Lung (tissue), 12 donors: ENCODE data around the gene NPHP4. TPM values are rescaled to one million over a fixed set of nuclear protein-coding genes. Genes with fewer than 3 reads are reported as not detected.

Source experiments
- ATAC-seq: fragments of 200-7000 bp; cut with Tn5 transposase; one replicate; pipeline ENCODE4 v1.9.1; 2020; ENCODE audit warnings: moderate number of reproducible peaks; ENCODE audit not compliant: insufficient read depth, low FRiP score
- DNase-seq, 3 donors: peaks; one replicate each; pipeline ENCODE4 v3.0.0-alpha.2; 2013 to 2017
- H3K27ac ChIP-seq, 2 donors: one replicate each; pipeline ENCODE4 v1.5.1; 2013; ENCODE audit warnings: mild to moderate bottlenecking in 2 of 2, moderate library complexity in 2 of 2, control low read depth in 1 of 2, inconsistent platforms in 1 of 2, low read depth in 1 of 2, low read length in 1 of 2
- H3K27me3 ChIP-seq, 3 donors: one replicate each; pipeline ENCODE4 v1.5.1; 2013; ENCODE audit warnings: low read length in 2 of 3; ENCODE audit not compliant: control insufficient read depth in 3 of 3, insufficient read depth in 3 of 3
- H3K36me3 ChIP-seq, 4 donors: one replicate each; pipeline ENCODE4 v1.5.1; 2013; ENCODE audit warnings: low read length in 4 of 4, mild to moderate bottlenecking in 1 of 4, moderate library complexity in 1 of 4; ENCODE audit not compliant: control insufficient read depth in 4 of 4, insufficient read depth in 4 of 4
- H3K4me1 ChIP-seq, 5 donors: one replicate each; pipeline ENCODE4 v1.5.1; 2013; ENCODE audit warnings: low read length in 5 of 5, mild to moderate bottlenecking in 2 of 5, moderate library complexity in 1 of 5; ENCODE audit not compliant: control insufficient read depth in 5 of 5, insufficient read depth in 5 of 5
- H3K4me3 ChIP-seq: one replicate; pipeline ENCODE4 v1.5.1; 2013; ENCODE audit warnings: mild to moderate bottlenecking, control low read depth, moderate library complexity
- H3K9ac ChIP-seq, 2 donors: one replicate each; pipeline ENCODE4 v1.5.1; 2013; ENCODE audit warnings: low read length in 2 of 2, control low read depth in 1 of 2; ENCODE audit not compliant: insufficient read depth in 1 of 2
- H3K9me3 ChIP-seq, 4 donors: one replicate each; pipeline ENCODE4 v1.5.1; 2013; ENCODE audit warnings: low read length in 3 of 4, mild to moderate bottlenecking in 1 of 4, moderate library complexity in 1 of 4; ENCODE audit not compliant: control insufficient read depth in 4 of 4, insufficient read depth in 3 of 4
- CTCF ChIP-seq: IDR thresholded peaks from 2 replicates; pipeline ENCODE4 v1.5.1; 2012; ENCODE audit warnings: mild to moderate bottlenecking; ENCODE audit errors: control extremely low read depth, extremely low read depth
- WGBS, 2 donors: extraction: QIAGEN DNeasy Blood & Tissue Kit; methylation state at CpG; one replicate each; pipeline ENCODE4 v1.1.7; 2013; 5-methylcytosine and 5-hydroxymethylcytosine counted together
- polyA plus RNA-seq, 2 donors: library from polyadenylated mRNA; stranded (reverse); fragments of 200-250 nt; gene quantifications; one replicate each; pipeline ENCODE4 v1.2.1, GENCODE V29; 2013
- total RNA-seq, 2 donors: library from RNA; depleted of rRNA in 1 of 2; stranded (reverse); fragments of >200 nt in 1 of 2; gene quantifications; one replicate each; pipeline ENCODE4 v1.2.1, GENCODE V29; 2014 to 2021
- donor health status: control.
- donor health status: control.
- donor health status: Bipolar disorder and iron deficiency.
- donor health status: healthy.
- donor health status: DM: yes; HTN: yes; CAD: no.

The NPHP4 gene
- total and polyA plus RNA-seq, 4 donors: 6.0 to 23.3 (median 11.1) TPM

- ATAC-seq (no peak), DNase-seq (no peak)
- no peak overlapping the region for H3K27ac ChIP-seq
- H3K9ac ChIP-seq: no peak overlapping the region
- H3K4me3 ChIP-seq: no peak overlapping the region
- H3K36me3 ChIP-seq: peaks cover 0 to 28% (median 8%) of the 10 kb centered on the region in 4 donors
- H3K4me1 ChIP-seq: no peaks in the 10 kb centered on the region
- TF ChIP-seq CTCF: no peak
- H3K27me3 ChIP-seq: no peaks in the 10 kb centered on the region
- peaks cover 0 to 14% (median 0%) of the 10 kb centered on the region in 4 donors for H3K9me3 ChIP-seq
- 93 to 94% methylated on average over 13 of the region's 13 CpGs for WGBS, 2 donors
These were observed 108.1 kb downstream of the NPHP4 start for GRCh38 chr1:5884110-5884509.

- H3K27ac ChIP-seq: no peak overlapping the region
- no peaks in the 10 kb centered on the region for H3K27me3 ChIP-seq
- H3K9me3 ChIP-seq: peaks cover 0 to 14% (median 0%) of the 10 kb centered on the region in 4 donors
- DNase-seq (no peak), ATAC-seq (no peak)
- TF ChIP-seq CTCF: no peak
- no peak overlapping the region for H3K4me3 ChIP-seq
- no peak overlapping the region for H3K9ac ChIP-seq
- H3K36me3 ChIP-seq: peaks cover 0 to 28% (median 10%) of the 10 kb centered on the region in 4 donors
- no peaks in the 10 kb centered on the region for H3K4me1 ChIP-seq
- 95 to 96% methylated on average over 30 of the region's 30 CpGs for WGBS, 2 donors
These were observed 108.8 kb downstream of the NPHP4 start for GRCh38 chr1:5883129-5884048.

GRCh38 chr1:5882367-5883128 lies 109.7 kb downstream of the NPHP4 start:
- no peak for DNase-seq

More at GRCh38 chr1:5882367-5883128, 109.7 kb downstream of the NPHP4 start:
- H3K4me3 ChIP-seq: no peak overlapping the region
- H3K27ac ChIP-seq: no peak overlapping the region
- ATAC-seq: no peak
- no peaks in the 10 kb centered on the region for H3K4me1 ChIP-seq
- WGBS, 2 donors: 93 to 94% methylated on average over 26 to 27 of the region's 27 CpGs
- peaks cover 0 to 14% (median 0%) of the 10 kb centered on the region in 4 donors for H3K9me3 ChIP-seq
- no peak for TF ChIP-seq CTCF
- H3K36me3 ChIP-seq: peaks cover 0 to 28% (median 10%) of the 10 kb centered on the region in 4 donors
- H3K27me3 ChIP-seq: no peaks in the 10 kb centered on the region
- no peak overlapping the region for H3K9ac ChIP-seq
